GM19438 (cell line): ENCODE measurements around the gene LDLRAD4.

ENCODE experiments used
- ATAC-seq: cut with Tn5 transposase; IDR thresholded peaks from one replicate; pipeline ENCODE4 v1.9.1; 2021; ENCODE audit warnings: low read depth; ENCODE audit not compliant: unreplicated experiment

LDLRAD4 gene

DNA sequence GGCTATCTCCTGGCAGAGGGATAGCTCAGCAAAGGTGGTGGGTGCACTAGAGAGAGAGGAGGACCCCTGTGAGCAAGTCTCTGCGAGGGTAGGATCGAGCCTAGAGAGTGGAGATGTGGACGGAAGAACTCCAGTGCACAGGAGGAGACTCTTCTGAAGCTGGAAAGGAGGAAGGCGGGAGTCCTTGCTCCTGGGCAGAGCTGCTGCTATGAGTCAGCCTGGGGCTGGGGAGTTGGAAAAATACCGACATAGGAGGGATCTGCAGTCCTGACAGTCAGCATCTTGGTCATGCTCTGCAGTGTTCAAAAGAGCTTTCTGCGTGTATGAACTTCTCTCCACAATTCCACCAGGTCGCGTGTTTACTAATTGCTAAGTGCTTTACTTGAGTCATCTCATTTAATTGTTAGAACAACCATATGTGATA lies 233.8 kb downstream of the LDLRAD4 start:
- ATAC-seq, result no peak

DNA sequence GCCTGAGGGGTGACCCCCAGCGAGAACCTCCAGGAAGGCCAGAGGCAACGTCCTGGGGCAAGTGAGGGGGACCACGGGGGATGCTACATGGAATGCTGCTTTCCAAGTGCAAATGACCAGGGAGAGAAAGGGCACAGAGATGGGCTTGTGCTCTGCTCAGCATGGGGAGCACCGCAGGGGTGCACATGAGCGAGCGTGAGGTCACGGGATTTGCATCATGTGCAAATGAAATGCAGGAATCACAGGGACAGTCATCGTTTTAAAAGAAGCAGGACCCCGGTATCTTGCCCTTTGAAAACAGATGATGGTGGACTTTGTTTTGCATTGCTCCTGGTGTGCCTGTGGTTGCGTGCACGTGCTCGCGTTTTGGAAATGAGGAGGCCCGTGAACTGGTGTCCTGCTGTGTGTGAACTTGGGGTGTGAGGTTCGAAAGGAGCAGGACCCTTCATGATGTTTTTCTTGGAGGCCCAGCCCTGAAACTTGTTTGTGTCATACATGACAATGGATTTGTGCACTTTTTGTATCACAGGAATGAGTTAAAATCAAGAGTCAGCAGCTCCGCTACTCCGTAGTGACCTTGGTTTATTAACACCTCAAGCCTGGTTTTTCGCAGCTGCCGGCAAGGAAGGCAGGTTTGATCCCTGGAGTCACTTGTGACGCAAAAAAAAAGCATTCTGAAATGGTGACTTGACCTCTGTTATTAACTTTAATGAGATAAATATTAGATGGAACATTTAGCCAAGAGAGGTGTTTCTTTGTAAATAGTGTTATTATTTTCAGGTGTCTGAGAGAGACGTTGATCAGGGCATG lies 234.5 kb downstream of the LDLRAD4 start:
- no peak for ATAC-seq

DNA sequence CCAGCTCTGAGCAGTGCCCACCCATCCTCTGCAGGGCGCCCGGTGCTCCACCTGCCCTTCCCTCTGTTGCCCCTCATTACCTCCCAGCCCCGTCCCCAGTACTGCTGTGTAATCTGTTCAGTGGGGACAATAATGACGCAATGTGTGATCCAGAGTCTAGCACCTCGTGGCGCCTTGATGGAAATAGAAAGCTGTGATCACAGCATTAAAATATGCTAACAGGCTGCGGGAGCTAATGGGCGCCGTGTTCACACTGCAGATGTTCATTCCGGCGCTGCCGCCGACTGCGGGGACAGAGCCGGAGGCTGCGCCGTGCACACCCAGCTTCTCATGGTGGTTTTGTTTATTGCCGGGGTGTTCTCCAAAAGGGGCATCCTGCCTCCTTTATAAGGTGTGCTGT lies 235.2 kb downstream of the LDLRAD4 start:
- no peak for ATAC-seq

DNA sequence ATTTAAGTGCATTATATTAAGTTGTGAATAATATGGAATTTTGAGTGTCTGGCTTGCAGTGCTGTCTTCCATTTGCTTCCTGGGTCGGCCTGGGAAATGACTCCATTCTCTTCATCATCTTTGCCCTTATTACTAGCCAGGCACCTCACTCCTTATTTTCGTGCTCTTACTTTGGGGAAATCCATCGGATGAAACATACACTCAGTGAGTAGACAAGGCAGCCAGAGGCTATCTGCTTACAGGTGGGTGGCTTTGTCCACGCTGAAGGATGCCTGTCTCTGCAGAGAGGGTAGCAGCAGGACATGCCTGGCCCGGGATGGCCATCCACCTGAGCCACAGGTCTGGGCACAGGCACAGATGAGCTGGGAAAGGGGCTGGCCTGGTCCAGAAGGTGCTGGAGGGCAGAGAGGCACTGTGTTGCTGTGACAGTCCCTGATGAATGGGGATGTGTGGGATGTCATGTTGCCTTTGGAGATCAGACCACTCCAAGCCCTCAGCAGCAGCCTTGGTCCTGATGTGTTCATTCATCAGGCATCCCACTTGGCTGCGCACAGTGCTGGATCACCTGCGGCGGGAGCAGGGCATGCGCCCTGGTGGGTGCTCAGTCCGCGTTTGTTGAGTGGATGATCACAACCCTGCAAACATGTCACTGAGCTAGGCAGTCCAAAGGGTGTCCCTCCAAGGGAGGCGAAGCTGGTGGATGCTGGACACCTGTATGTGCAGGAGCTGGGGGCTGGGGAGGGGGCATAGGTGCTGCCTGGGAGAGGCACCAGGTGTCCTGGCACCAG lies 236.0 kb downstream of the LDLRAD4 start:
- no peak for ATAC-seq

DNA sequence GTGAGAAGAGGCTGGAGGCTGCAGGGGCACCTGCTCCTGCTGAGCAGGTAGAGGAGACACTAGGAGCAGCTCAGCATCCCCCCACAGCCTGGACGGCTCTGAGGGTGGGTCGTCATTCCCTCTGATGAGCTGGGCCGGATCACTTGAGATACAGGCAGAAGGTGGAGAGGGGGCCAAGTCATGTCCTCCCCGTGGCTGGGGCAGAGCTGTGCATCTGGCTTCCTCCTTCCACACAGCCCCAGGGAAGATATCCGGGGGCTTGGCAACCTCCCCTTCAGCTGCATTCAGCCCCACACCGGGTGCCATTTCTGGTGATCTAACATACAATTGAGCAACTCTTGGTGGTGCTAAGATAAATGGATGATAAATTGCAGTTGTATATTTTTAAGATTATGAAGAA lies 236.9 kb downstream of the LDLRAD4 start:
- no peak for ATAC-seq

DNA sequence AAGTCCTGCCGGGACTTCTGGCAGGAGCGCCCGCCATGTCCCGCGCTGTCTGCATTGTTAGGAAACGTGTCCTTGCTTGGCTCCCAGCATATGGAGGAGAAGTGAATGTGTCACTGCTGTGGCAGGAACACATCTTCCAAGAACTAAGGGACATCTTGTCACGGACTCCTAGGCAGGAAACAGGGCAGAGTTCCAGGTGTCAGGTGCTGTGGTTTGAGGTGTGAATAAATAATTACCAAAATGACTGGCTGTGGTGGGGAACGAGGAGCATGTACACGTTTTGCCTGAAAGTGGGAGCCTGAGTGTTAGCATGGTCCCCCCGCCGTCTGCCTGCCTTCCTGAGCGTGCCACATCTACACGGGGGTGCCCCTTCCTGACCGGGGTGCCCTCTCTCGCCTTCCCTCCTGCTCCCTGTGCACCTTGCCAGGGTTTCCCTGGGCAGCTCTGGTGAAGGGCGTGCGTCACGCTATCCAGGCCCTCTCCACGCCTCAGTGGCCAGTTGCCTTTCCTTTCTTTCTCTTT lies 237.5 kb downstream of the LDLRAD4 start:
- ATAC-seq, result peak; percentile 74

DNA sequence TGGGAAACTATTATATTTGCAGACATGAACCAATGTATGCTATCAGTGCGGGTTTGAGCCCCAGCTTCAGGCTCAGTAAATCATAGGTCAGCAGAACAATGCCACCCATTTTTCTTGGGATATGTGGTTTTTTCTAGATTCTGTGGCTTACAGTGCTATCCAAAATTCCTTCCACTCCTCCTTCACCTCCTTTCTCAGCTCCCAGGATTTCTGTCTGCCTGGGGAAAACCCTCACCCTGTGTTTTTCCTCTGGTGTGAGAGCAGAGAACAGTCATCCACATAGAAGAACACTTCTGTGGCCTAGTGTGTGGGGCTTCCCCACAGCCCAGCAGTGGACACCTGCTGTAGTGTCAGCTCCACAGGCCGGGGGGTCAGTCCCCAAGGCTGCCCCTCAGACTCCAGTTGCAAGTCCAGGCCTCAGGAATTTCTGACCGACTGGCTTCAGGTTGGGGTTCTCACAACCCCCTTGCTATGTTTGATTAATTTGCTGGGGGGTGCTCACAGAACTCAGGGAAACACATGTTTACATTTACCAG lies 238.2 kb downstream of the LDLRAD4 start:
- no peak for ATAC-seq

DNA sequence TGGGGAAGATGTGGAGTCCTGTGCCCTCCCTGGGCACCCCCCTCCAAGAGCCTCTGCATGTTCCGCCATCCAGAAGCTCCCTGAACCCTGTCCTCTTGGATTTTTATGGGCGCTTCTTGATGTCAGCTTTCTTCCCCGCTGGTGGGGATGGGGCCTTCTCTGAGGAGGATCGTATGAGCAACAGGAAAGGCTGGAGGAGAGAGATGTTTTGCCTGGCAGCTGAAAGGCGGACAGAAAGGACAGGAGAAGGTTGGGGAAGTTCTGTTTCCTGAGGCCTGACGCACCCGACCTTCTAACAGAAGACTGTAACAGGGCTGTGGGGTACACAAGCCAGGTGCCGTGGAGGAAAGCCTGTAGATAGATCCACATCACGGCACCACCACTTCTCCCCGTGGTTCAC lies 238.8 kb downstream of the LDLRAD4 start:
- no peak for ATAC-seq

DNA sequence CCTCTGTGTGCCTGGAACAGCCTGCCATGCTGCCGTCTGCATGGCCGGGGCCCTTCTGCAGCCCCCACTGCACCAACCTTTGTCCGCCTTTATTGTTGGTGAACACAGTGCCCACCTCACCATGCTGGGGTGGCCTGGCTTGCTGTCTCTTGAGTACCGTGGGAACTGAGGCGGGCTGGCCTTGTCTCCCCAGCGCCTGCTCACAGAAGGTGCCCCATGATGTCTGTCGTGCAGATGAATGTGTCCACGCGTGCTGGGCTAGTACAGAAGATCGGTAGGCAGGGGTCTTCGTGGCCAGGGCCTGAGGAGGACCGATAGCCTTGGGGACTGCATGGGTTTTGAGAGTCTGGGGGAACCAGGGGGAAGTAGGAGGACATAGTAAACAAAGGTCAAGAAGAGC lies 242.4 kb downstream of the LDLRAD4 start:
- ATAC-seq, result no peak

DNA sequence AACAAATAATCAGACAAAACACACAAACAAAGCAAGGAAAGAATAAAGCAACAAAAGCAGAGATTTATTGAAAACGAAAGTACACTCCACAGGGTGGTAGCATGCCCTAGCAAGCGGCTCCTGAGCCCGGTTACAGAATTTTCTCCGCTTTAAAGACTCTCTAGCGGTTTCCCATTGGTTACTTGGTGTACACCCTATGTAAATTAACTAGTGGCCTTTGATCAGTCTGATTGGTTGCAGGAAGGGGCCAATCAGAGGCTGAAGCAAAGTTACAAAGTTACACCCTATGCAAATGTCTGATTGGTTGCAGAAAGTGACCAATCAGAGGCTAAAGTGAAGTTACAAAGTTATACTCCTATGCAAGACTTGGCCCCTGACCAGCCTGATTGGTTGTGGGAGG lies 242.9 kb downstream of the LDLRAD4 start:
- no peak for ATAC-seq

DNA sequence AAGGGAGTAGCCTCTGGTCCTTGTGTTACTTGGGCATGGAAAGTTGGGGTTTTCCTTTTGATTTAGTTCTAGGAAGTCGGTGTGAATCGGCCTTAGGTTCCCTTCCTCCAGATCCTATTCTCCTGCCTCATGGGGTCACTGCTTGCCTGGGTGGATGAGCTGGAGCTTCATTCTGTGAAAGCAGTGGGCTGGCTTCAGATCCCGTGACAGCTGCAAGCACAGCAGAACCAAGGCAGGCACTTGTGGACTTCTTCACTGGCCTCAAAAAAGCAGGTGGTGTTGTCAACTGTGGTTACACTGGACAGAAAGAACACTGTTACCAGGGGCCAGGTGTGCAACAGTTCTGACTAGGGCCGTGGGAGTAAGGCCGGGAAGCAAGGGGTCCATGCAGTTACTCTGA lies 243.4 kb downstream of the LDLRAD4 start:
- ATAC-seq, result no peak

DNA sequence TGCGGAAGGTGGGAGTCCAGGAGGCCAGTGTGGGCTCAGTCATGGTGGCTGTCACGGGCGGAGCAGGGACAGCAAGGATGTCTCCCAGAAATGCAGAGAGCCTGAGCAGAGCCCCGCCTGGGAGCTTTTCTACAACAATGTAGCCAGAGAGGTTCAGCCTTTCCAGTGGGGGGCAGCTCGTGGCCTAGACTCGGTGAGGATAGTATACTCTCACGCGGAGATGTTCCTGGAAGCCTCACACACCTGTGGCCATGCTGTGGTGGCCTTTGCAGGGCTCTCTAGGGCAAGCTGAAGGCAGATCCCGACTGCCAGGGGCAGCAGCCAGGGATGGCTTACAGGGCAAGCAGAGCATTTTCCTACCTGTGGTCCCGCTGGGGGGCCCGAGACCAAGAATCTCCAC lies 244.1 kb downstream of the LDLRAD4 start:
- no peak for ATAC-seq

DNA sequence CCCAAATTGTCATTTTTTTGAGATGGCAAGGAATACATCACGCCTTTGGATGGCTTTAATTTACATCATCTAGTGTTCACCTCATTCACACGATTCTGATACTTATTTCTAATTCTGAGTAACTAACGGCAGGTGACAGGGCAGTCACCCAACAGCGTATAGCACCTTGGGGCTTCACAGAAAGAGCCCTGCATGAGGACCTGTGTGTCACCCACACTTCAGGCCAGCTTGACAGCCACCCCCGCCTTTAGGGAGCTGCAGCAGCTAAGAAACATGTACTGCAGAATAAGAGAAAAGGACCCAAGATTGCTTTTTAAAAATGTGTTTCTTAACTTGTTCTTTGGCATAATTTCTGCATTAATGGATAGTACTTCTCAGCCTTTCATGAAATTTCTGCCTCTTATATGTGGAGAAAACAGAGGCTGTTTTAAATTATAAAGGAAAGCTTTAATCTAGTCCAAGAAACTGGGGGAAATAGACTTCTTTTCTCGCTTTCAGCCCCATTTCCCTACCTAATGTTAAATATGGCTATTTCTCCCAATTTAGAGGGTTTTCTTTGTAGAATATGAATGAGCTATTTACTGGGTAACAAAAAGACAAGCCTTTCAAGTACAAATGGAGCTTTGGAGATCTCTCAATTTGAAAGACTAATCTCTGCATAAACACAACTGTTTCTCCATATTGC lies 245.1 kb downstream of the LDLRAD4 start:
- no peak for ATAC-seq

DNA sequence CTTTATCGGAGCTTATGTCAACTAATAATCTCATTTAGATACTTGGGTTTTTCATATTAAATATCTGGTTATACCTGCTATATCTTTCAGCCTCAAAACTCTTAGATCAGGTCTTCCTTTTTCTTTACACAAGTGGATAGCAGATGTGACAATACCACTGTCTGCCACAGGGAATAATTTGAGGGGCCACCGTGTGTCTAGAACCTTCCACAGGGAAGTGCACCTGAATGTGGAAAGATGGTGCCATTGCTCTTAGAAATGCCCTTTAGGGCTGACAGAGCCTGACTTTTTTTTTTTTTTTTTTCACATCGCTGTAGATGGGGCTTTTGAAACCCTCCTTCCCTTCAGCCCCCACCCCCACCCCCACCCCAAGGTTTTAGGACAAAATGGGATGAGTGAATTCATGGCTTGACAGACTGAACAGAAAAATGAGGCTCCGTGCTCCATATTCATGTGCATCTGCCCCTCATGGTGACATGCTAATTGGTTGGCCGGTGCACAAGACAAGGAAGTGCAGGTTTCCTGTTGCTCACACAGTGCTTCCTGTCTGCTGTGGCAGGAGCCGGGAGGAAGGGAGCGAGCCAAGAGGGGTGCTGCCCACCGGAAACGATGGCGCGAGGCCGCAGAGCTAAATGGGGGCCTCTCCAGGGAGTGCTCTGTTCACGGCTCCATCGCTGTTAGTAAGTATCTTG lies 246.0 kb downstream of the LDLRAD4 start:
- peak; percentile 91 for ATAC-seq

DNA sequence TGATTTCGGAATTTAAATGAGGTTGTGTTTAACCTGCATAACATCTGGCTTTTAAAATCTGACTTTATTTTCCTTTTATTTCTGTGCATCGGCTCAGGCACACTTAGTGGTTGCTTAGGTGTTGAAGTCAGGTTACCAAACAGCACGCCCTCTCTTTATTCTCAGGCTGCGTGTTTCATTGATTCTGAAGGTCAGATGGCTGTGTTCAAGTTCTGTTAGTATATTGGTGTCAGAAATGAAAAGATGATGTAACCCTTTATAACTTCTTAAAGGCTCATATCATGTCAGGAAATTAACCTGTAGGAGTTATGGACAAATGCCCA lies 246.5 kb downstream of the LDLRAD4 start:
- ATAC-seq, result no peak

DNA sequence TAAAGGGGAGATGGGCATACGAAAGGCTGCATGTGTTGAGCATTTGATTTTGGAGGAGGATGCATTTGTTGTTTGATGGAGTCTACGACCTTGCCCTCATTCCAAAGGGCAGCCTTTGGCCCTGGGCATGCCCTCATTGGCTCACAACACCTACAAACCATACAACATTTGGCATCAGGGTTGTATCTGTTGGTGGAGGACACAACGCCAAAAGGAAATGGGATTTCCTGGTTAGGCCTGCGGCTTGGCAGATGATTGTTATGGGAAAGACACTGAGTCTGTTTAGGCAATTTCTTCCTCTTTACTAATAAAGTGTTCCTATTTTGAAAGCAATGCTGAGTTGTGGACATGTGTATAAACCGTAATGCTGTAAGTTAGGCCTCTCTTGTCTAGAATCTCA lies 246.9 kb downstream of the LDLRAD4 start:
- ATAC-seq, result peak; percentile 18

DNA sequence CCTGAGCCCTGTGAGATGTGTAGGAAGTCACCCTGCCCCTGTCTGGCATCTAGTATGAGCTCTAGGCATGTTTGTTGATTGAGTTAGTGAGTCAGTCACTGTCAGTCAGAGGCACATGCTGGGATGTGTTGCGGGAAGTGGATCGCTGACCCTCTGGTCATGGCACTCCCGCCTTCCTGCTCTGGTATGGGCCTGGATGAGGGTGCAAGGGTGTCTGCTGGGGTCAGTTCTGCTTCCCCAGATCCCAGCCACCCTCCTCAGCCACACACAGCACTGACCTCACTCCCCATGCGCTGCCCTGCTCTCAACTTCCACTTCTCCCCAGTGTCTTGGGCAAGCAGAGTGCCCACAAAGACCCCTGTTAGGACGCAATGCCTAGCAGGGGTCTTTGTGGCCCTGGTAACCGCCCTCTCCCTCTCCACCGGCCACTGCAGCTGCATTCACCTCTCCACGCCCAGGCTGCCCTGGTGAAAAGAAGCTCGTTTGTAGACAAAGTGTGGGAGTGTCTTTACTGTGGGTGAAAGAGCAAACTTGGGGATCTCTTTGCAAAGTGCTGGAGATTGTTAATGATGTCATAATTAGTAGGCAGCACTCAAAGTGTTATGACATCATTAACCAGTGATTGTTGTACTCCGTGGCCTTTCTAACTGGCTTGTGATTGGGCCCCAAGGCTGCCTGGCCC lies 252.1 kb downstream of the LDLRAD4 start:
- no peak for ATAC-seq

DNA sequence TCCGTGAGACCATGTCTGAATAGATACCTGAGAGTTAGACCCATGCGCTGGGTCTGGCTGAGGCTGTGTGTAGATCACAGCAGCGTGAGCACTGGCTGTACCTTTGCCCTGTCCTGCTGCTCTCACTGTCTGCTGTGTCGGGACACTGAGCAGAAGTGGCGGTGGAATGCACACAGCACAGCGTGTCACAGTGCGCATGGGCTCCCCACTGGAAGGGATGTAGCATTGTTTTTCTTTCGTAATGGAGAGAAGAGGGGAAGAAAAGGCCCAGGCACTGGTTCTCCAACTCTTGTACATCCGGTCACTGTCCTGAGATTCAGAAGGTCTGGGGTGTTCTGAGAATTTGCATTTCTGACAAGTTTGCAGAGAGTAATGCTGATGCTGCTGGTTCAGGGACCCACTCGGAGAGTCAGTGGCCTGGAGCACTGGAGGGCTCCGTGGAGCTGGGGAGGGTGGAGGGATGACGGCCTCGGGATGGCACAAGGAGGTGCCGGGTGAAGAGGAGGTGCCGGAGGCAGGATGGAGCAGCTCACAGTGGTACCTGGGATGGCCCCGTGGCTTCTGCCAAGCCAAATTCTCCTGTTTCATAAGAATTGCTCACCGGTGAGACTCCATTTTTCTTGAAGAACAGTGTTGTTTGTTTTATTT lies 252.8 kb downstream of the LDLRAD4 start:
- ATAC-seq, result no peak

DNA sequence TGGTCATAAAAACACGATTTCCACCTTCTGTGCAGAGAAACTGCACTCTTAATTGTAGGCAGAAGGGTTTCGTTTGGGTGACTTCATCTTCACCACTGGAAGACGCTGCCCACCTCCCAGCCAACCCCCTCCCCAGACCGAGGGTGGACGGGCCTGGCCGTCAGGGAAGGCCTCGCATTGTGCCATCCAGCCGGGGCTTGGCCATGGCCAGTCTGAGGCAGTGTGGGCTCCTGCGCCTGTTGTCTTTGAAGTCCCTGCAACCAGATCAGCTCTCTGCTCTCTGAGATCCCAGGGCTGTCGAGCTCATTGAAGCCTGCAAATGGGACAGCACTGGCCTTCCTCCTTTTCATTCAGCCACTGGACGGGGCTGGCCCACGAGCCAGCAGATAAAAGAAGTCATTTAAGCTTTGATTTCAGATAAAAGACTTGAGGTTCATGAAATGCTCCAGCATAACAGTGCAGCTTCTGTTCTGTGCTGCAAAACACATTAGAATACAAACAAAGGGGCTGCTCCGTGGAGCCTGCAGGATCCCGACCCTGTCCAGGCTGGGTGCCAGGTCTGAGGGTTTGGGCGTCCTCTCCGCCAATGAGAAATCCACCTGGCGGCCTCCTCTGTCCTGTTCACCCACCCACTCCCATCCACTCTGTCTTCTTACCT lies 253.5 kb downstream of the LDLRAD4 start:
- no peak for ATAC-seq
